Measurements from ENCODE around the gene ANGPTL5.
A peak's percentile ranks its signal among the peaks of the same experiment; 100 is the strongest.
"Not testable (repeated sequence)": the region's sequence is repeated elsewhere in the genome, so short reads cannot be mapped to it uniquely, and the experiment has no call there.

ANGPTL5 gene

GRCh38 chr11:101916422-101916821 is at the start of gene ANGPTL5:
Gene ANGPTL5 (minus strand): TSS chr11:101916522. CDS start chr11:101907909, 8,613 bp downstream.
- DNase-seq (ENCODE audit: low read depth in 2 of 2) = no peak

GRCh38 chr11:101964200-101964599 is 47.9 kb upstream of the ANGPTL5 start:
- not testable (repeated sequence) for DNase-seq (ENCODE audit: low read depth in 2 of 2)

GRCh38 chr11:101960231-101960630 is 43.9 kb upstream of the ANGPTL5 start:
- no peak for DNase-seq (ENCODE audit: low read depth in 2 of 2)

- no peak for DNase-seq (ENCODE audit: low read depth in 2 of 2)
These were observed 39.4 kb upstream of the ANGPTL5 start for GRCh38 chr11:101955701-101956100.

GRCh38 chr11:101955278-101955677 is 39.0 kb upstream of the ANGPTL5 start:
- no peak for DNase-seq (ENCODE audit: low read depth in 2 of 2)

- no peak for DNase-seq (ENCODE audit: low read depth in 2 of 2)
These were observed 33.4 kb upstream of the ANGPTL5 start for GRCh38 chr11:101949680-101950220.

- no peak for DNase-seq (ENCODE audit: low read depth in 2 of 2)
These were observed 29.1 kb upstream of the ANGPTL5 start for GRCh38 chr11:101945448-101945847.

- DNase-seq (ENCODE audit: low read depth in 2 of 2) = no peak
These were observed 28.6 kb upstream of the ANGPTL5 start for GRCh38 chr11:101944923-101945322.

- DNase-seq (ENCODE audit: low read depth in 2 of 2) = no peak
These were observed 24.7 kb upstream of the ANGPTL5 start for GRCh38 chr11:101940901-101941520.

- no peak for DNase-seq (ENCODE audit: low read depth in 2 of 2)
These were observed 15.4 kb upstream of the ANGPTL5 start for GRCh38 chr11:101931692-101932091.

- DNase-seq (ENCODE audit: low read depth in 2 of 2) = no peak
These were observed 13.1 kb upstream of the ANGPTL5 start for GRCh38 chr11:101929294-101929915.

- DNase-seq (ENCODE audit: low read depth in 2 of 2) = no peak
These were observed 7.2 kb upstream of the ANGPTL5 start for GRCh38 chr11:101923554-101923953.

GRCh38 chr11:101920992-101921391 is 4.7 kb upstream of the ANGPTL5 start:
- DNase-seq (ENCODE audit: low read depth in 2 of 2) = no peak

GRCh38 chr11:101917226-101917625 is 904 bp upstream of the ANGPTL5 start:
- no peak for DNase-seq (ENCODE audit: low read depth in 2 of 2)

GRCh38 chr11:101915791-101916291 is 481 bp downstream of the ANGPTL5 start:
- DNase-seq (ENCODE audit: low read depth in 2 of 2) = no peak

- peak; percentile 92 to 93 for DNase-seq (ENCODE audit: low read depth in 2 of 2)
These were observed 1.4 kb downstream of the ANGPTL5 start, which contains the start of gene CEP126 for GRCh38 chr11:101914738-101915426. Gene CEP126 (plus strand): TSS chr11:101915010. CDS start chr11:101915285, 275 bp downstream.

- DNase-seq (ENCODE audit: low read depth in 2 of 2) = no peak
These were observed 2.0 kb downstream of the ANGPTL5 start for GRCh38 chr11:101914341-101914737.

- no peak for DNase-seq (ENCODE audit: low read depth in 2 of 2)
These were observed 2.7 kb downstream of the ANGPTL5 start for GRCh38 chr11:101913656-101914055.

GRCh38 chr11:101912823-101913284 is 3.5 kb downstream of the ANGPTL5 start:
- DNase-seq (ENCODE audit: low read depth in 2 of 2) = no peak

GRCh38 chr11:101909087-101909486 is 7.2 kb downstream of the ANGPTL5 start:
- DNase-seq (ENCODE audit: low read depth in 2 of 2) = no peak

GRCh38 chr11:101907815-101908214 is 8.5 kb downstream of the ANGPTL5 start:
- DNase-seq (ENCODE audit: low read depth in 2 of 2) = no peak

- DNase-seq (ENCODE audit: low read depth in 2 of 2) = no peak
These were observed 21.8 kb downstream of the ANGPTL5 start for GRCh38 chr11:101894505-101894904.
